ENCODE results near the gene CLEC17A. TPM values are rescaled to one million over a fixed set of nuclear protein-coding genes. Genes with fewer than 3 reads are reported as not detected.

The CLEC17A gene
- total and polyA plus RNA-seq, 2 experiments from 2014 or later, result not detected

DNA sequence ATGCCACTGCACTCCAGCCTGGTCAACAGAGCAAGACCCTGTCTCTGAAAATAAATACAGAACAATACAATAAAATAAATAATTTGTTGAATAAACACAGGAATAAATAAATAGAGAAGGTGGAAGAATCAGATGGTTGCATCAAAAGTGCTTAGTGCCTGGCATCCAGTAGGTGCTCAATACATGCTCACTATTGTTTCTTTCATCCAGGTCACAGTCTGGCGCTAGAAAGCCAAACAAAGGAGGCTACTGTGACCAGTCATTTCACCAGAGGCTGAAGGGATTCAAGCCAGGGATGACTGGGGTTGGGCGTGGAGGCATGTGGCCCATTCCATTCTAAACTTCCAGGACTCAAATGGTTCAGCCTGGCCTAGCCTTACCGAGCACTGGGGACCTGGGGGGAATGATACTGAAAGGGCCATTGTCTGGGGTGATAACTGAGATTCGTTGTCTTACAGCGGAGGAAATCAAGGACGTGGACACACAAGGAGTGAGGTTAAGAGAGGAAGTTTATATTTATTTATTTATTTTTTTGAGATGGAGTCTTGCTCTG lies 7.4 kb upstream of the CLEC17A start:
- no peaks in the 10 kb centered on the region for H3K9me2 ChIP-seq (replicated peaks; ENCODE audit: insufficient read depth)
- no peak for TF ChIP-seq EZH2 (IDR thresholded peaks at IDR 0.05; ENCODE audit: borderline replicate concordance)
- TF ChIP-seq EZH2phosphoT487 (IDR thresholded peaks at IDR 0.05; ENCODE audit: low read depth, severe bottlenecking, unreplicated experiment), result no peak
- no peaks in the 10 kb centered on the region for H3K9me3 ChIP-seq (ENCODE audit: low read depth)
- no peaks in the 10 kb centered on the region for H3K27me3 ChIP-seq
- no peak overlapping the region for H3K4me3 ChIP-seq
- H3K79me2 ChIP-seq, result peaks cover 13% of the 10 kb centered on the region
- peaks cover 6% of the 10 kb centered on the region for H3K4me1 ChIP-seq (ENCODE audit: insufficient read depth)
- DNase-seq (ENCODE audit: low spot score), result no peak
- WGBS (ENCODE audit: low lambda C conversion rate, missing lambda C conversion rate), result 87% methylated on average over 6 of the region's 6 CpGs
- no peaks in the 10 kb centered on the region for H3K36me3 ChIP-seq (replicated peaks; ENCODE audit: insufficient read depth, low read depth)
- no peak overlapping the region for H3K27ac ChIP-seq
- no peaks in the 10 kb centered on the region for H4K20me1 ChIP-seq (ENCODE audit: insufficient read depth, poor library complexity, severe bottlenecking)
- H2AFZ ChIP-seq, result no peak overlapping the region
- H3K4me2 ChIP-seq, result no peak overlapping the region

DNA sequence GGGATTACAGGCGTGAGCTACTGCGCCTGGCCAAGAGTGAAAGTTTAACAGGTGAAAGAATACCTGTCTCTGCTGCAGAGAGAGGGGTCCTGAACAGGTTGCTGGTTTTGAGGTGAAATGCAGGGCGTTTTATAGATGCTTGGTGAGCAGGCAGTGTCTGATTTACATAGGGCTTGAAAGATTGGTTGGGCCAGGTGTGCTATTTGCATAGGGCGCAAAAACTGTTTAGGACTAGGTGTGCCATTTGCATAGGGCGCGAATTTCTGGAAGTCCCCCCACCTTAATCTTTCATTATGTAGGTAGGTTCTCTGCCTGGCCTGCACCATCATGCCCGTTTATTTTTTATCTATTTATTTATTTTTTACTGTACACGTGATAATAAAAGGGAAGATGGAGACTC lies 6.5 kb upstream of the CLEC17A start:
- H2AFZ ChIP-seq, result no peak overlapping the region
- H4K20me1 ChIP-seq (ENCODE audit: insufficient read depth, poor library complexity, severe bottlenecking), result no peaks in the 10 kb centered on the region
- no peaks in the 10 kb centered on the region for H3K27me3 ChIP-seq
- no peak for TF ChIP-seq EZH2phosphoT487 (IDR thresholded peaks at IDR 0.05; ENCODE audit: low read depth, severe bottlenecking, unreplicated experiment)
- TF ChIP-seq, protein P1, sequence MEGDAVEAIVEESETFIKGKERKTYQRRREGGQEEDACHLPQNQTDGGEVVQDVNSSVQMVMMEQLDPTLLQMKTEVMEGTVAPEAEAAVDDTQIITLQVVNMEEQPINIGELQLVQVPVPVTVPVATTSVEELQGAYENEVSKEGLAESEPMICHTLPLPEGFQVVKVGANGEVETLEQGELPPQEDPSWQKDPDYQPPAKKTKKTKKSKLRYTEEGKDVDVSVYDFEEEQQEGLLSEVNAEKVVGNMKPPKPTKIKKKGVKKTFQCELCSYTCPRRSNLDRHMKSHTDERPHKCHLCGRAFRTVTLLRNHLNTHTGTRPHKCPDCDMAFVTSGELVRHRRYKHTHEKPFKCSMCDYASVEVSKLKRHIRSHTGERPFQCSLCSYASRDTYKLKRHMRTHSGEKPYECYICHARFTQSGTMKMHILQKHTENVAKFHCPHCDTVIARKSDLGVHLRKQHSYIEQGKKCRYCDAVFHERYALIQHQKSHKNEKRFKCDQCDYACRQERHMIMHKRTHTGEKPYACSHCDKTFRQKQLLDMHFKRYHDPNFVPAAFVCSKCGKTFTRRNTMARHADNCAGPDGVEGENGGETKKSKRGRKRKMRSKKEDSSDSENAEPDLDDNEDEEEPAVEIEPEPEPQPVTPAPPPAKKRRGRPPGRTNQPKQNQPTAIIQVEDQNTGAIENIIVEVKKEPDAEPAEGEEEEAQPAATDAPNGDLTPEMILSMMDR (IDR thresholded peaks at IDR 0.05; ENCODE audit: poor library complexity), result no peak
- TF ChIP-seq EZH2 (IDR thresholded peaks at IDR 0.05; ENCODE audit: borderline replicate concordance), result no peak
- H3K27ac ChIP-seq, result no peak overlapping the region
- H3K9me3 ChIP-seq (ENCODE audit: low read depth), result no peaks in the 10 kb centered on the region
- no peaks in the 10 kb centered on the region for H3K4me1 ChIP-seq (ENCODE audit: insufficient read depth)
- no peak overlapping the region for H3K4me3 ChIP-seq
- H3K9me2 ChIP-seq (replicated peaks; ENCODE audit: insufficient read depth), result no peaks in the 10 kb centered on the region
- no peaks in the 10 kb centered on the region for H3K36me3 ChIP-seq (replicated peaks; ENCODE audit: insufficient read depth, low read depth)
- WGBS (ENCODE audit: low lambda C conversion rate, missing lambda C conversion rate), result 80% methylated on average over 8 of the region's 8 CpGs
- H3K79me2 ChIP-seq, result peaks cover 5% of the 10 kb centered on the region
- no peak overlapping the region for H3K4me2 ChIP-seq
- no peak for DNase-seq (ENCODE audit: low spot score)

DNA sequence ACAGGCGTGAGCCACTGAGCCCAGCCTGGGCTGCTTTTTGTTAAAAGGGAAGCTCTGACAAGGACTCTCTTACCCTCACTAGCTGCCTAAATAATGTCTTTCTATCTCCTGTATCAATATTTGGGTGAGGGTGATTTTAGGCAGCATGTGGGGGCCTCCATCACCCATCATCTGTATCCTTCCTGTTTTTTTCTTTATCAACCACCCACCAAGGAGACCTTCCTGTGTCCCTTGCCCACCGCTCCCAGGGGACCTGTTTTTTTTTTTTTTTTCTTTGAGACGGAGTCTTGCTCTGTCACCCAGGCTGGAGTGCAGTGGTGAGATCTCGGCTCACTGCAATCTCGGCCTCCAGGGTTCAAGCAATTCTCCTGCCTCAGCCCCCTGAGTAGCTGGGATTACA lies 5.6 kb upstream of the CLEC17A start:
- H3K79me2 ChIP-seq, result no peaks in the 10 kb centered on the region
- no peak overlapping the region for H3K4me3 ChIP-seq
- no peaks in the 10 kb centered on the region for H3K4me1 ChIP-seq (ENCODE audit: insufficient read depth)
- H4K20me1 ChIP-seq (ENCODE audit: insufficient read depth, poor library complexity, severe bottlenecking), result no peaks in the 10 kb centered on the region
- TF ChIP-seq, protein P1 (IDR thresholded peaks at IDR 0.05; ENCODE audit: poor library complexity), result no peak
- TF ChIP-seq EZH2phosphoT487 (IDR thresholded peaks at IDR 0.05; ENCODE audit: low read depth, severe bottlenecking, unreplicated experiment) (no peak), EZH2 (IDR thresholded peaks at IDR 0.05; ENCODE audit: borderline replicate concordance) (no peak)
- H3K27me3 ChIP-seq, result no peaks in the 10 kb centered on the region
- no peaks in the 10 kb centered on the region for H3K36me3 ChIP-seq (replicated peaks; ENCODE audit: insufficient read depth, low read depth)
- WGBS (ENCODE audit: low lambda C conversion rate, missing lambda C conversion rate), result 86% methylated on average over 5 of the region's 5 CpGs
- H3K4me2 ChIP-seq, result no peak overlapping the region
- no peaks in the 10 kb centered on the region for H3K9me3 ChIP-seq (ENCODE audit: low read depth)
- no peak for DNase-seq (ENCODE audit: low spot score)
- H3K9me2 ChIP-seq (replicated peaks; ENCODE audit: insufficient read depth), result no peaks in the 10 kb centered on the region
- H2AFZ ChIP-seq, result no peak overlapping the region
- H3K27ac ChIP-seq, result no peak overlapping the region

DNA sequence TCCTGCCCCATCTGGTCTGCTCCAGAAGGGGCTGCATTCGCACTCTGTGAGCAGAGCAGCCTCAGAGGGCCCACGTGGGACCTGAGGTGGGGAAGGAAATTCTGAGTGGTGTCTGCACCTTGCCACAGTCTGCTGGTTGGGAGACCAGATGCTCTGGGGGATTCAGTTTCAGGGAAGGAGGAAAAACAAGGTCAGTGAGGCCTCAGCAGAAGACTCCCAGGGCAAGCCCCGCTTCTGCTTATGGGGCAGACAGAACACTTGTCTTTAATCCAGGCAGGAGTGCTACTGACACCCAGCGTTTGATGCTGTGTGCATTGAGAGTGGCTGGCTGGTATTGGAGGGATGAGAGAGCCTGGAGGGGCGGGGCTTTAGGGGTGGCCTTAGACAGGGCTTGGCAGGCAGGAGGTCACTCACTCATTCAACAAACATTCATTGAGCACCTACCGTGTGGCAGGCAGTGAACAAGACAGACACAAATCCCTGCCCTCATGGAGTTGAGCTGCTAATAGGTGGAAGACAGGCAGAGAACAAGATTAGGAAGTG lies 4.9 kb upstream of the CLEC17A start:
- Histone ChIP-seq H3K9me2 (replicated peaks; ENCODE audit: insufficient read depth) (no peaks in the 10 kb centered on the region), H3K27ac (no peak overlapping the region), H3K4me1 (ENCODE audit: insufficient read depth) (no peaks in the 10 kb centered on the region), H3K27me3 (no peaks in the 10 kb centered on the region), H3K36me3 (replicated peaks; ENCODE audit: insufficient read depth, low read depth) (no peaks in the 10 kb centered on the region), H3K79me2 (no peaks in the 10 kb centered on the region), H4K20me1 (ENCODE audit: insufficient read depth, poor library complexity, severe bottlenecking) (no peaks in the 10 kb centered on the region), H3K4me3 (no peak overlapping the region), H2AFZ (no peak overlapping the region), H3K9me3 (ENCODE audit: low read depth) (no peaks in the 10 kb centered on the region), H3K4me2 (no peak overlapping the region)
- DNase-seq (ENCODE audit: low spot score), result no peak
- TF ChIP-seq EZH2 (IDR thresholded peaks at IDR 0.05; ENCODE audit: borderline replicate concordance) (no peak), EZH2phosphoT487 (IDR thresholded peaks at IDR 0.05; ENCODE audit: low read depth, severe bottlenecking, unreplicated experiment) (no peak)
- TF ChIP-seq, protein P1 (IDR thresholded peaks at IDR 0.05; ENCODE audit: poor library complexity), result no peak
- 50% methylated on average over 6 of the region's 6 CpGs for WGBS (ENCODE audit: low lambda C conversion rate, missing lambda C conversion rate)

Measured in hepatocyte (in vitro differentiated cells).